Fibroblast of upper back skin (primary cell): ENCODE measurements around the gene SDHAF4.
"Not testable (repeated sequence)": the region's sequence is repeated elsewhere in the genome, so short reads cannot be mapped to it uniquely, and the experiment has no call there.

Source experiments
- DNase-seq: peaks from one replicate; pipeline ENCODE4 v3.0.0-alpha.2; 2013

The SDHAF4 gene

DNA sequence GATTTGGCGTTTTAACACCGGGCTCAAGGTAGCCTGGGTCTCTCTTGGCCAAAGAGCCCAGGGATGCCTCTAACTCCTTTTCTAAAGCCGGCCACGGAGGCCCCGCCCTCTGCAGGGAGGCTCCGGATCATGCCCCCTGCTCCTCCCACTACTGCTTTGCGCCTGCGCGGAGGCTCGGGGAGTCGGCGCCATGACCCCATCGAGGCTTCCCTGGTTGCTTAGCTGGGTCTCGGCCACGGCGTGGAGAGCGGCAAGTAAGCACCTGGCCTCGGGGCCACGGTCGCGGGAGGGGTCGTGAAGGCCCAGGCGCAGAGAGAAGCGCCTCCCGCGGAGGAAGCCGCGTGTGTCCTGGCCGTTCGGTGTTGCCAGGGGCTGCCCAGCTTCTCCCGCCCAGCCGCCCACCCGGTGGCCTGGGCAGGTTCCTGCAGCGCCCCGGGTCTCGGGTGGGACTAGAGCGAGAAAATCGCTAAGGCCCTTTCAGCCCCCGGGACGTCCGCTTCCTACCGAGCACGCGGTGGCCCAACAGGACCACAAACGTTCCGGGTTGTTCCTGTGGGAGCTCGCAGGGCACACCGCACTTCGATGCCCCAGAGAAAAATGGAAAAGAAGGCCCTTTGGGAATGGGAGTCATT lies at the start of gene SDHAF4:
TSS of gene SDHAF4 (plus strand) at position 180 of the 632 bp plus-strand sequence. CDS start at position 191, 11 bp downstream.
- DNase-seq: peak; percentile 90

GRCh38 chr6:70518723-70519122 lies 48.0 kb upstream of the SDHAF4 start:
- no peak for DNase-seq

DNA sequence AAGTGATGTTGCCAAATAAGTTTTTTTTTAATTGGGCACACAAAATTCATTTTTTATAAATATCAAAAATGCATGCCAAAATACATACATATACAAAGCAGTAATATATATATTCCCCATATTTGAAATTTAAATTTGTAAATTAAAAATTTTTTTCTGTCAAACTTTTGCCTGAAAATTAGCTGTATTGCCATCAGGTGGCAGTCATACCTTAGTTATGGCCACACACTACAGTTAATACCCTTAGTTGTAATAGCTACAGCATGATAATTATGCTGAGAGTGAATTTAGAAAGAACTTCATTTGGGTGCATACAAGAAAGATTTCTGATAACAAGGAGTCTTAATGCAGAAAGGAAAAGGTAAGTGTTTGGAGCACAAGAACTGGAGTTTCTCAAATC lies 46.2 kb upstream of the SDHAF4 start:
- peak; percentile 8 for DNase-seq

DNA sequence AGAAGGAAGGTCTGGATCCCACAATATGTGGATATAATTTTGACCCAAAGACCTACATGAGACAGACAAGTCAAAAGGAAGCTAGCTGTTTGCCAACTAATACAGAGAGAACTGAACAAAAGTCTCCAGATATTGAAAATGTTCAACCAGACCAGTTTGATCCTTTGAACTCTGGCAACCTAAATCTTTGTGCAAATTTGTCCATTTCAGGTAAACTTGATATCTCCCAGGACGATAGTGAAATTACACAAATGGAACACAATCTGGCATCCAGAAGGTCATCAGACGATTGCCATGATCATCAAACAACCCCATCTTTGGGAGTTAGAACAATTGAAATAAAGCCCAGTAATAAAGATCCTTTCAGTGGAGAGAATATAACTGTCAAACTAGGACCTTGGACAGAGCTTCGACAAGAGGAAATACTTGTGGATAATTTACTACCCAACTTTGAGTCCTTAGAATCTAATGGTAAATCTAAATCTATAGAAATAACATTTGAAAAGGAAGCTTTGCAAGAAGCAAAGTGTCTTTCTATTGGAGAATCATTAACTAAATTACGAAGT lies 41.9 kb upstream of the SDHAF4 start:
- no peak for DNase-seq

DNA sequence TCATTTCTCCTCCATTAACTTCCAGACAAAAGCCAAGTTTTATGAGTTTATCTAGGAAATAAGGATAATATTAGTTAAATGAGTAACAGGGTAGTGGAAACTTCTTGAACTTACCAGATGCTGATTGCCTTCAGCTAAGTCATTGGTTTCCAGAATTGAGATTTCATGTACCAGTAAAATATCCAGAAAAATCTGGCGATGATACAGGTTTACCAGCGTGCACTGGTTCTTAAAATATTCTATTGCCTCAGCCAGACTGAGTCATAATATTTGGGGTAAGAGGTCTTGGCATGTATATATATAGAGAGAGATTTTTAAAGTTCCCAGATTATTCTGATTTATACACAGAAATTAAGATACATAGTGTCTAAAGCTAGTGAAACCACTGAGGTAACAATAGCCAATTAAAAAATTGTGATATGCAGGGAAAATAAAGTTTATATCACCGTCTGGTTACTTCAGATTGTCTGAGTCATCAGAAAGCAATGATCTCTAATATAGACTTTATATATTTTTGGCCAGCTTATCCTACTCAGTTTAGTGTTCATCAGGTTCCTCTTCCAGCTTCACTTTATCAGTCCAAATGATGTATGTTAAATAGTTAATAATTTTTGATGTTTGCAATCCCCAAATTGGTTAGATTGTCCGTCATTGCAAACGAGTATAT lies 39.5 kb upstream of the SDHAF4 start:
- DNase-seq: peak; percentile 65

DNA sequence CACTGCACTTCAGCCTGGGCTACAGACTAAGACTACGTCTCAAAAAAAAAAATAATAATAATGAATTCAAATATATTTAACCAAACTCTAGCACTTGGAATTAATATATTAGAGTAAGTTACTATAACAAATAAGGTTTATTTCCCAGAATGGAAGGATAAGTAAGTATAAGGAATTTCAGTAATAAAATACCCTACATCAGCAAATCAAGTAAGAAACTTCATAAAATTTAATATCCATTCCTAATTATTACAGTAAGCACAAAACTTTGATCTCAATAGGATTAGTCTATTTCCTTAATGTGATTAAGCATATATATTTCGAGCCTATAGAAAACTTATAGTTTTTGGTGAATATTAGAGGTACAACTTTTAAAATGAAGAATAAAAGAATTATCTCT lies 36.7 kb upstream of the SDHAF4 start:
- DNase-seq: no peak

DNA sequence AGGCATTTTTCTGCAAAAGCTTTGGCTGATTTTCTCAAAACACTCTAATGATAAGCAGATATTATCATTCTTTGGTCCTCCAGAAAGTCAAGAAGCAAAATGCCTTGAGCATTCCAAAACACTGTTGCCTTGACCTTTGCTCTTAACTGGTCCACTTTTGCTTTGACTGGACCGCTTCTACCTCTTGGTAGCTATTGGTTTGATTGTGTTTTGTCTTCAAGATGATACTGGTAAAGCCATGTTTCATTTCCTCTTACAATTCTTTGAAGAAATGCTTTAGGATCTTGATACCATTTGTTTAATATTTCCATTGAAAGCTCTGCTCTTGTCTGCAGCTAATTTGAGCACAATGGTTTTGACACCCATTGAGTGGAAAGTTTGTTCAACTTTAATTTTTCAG lies 35.6 kb upstream of the SDHAF4 start:
- no peak for DNase-seq

DNA sequence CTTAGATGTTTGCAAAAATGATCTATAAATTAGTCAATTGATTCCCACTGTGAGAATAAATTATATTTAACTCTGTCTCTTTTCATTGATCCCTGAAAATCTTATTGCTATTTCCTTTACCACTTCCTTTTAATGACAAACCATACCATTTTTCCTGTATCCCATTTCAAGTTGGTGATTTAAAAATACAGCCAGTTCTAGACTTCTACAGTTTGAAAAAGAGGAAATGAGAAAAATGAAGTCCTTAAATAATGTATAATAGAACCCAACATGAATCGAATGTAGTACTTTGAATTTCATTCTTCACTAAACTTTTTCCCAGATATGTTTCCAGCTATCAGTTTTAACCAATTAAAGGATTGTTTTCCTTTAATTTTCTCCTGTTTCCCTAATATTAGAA lies 29.5 kb upstream of the SDHAF4 start:
- DNase-seq: no peak

DNA sequence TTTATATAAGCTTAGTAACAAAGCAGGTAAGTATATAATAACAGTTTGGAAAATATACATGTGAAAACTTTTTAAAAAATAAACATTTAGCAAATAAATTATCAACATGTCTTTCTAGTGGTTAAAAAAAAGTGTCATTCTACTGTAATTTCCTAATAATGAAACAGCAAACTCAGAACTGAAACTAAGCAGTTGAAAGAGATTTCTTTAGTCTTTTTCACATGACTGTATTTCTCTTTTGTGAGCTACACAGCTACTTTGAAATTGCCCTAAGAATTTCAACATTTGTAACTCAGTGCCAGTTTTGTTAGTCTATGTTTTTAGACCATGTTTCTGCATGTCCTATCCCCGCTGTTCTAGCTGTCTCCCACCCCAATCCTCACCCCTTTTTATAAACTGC lies 28.4 kb upstream of the SDHAF4 start:
- DNase-seq: no peak

DNA sequence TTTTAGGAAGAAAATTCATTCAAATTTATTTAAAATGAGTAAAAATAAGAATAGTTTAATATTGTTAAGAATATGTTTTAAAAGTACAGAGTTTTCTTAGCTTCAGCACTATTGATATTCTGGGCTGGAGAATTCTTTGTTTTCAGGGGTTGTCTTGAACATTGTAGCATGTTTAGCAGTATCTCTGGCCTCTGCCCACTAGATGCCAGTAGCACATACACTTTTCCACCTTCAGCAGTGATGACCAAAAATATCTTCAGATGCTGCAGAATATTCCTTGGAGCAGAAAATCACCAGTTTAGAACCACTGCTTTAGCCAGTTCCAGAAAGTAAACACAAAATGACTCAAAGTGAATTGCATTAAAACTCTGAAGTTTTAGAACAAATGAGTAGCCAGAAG lies 19.4 kb upstream of the SDHAF4 start:
- peak; percentile 25 for DNase-seq

GRCh38 chr6:70547905-70548304 lies 18.8 kb upstream of the SDHAF4 start:
- no peak for DNase-seq

GRCh38 chr6:70549327-70549726 lies 17.4 kb upstream of the SDHAF4 start:
- DNase-seq: peak; percentile 40

DNA sequence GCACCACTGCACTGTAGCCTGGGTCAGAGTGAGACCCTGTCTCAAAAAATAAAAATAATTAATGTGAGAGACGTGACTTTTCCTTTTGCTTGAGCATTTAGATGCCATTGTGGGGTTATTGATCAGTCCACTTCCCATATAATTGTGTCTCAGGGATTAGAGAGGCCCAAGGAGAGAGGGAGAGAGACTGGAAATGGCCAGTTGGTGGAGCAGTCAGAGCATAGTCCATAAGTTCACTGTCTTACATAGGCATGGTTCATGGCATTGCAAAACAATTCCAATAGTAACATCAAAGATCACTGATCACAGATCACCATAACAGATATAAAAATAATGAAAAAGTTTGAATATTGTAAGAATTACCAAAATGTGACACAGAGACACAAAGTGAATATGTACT lies 15.2 kb upstream of the SDHAF4 start:
- DNase-seq: no peak

DNA sequence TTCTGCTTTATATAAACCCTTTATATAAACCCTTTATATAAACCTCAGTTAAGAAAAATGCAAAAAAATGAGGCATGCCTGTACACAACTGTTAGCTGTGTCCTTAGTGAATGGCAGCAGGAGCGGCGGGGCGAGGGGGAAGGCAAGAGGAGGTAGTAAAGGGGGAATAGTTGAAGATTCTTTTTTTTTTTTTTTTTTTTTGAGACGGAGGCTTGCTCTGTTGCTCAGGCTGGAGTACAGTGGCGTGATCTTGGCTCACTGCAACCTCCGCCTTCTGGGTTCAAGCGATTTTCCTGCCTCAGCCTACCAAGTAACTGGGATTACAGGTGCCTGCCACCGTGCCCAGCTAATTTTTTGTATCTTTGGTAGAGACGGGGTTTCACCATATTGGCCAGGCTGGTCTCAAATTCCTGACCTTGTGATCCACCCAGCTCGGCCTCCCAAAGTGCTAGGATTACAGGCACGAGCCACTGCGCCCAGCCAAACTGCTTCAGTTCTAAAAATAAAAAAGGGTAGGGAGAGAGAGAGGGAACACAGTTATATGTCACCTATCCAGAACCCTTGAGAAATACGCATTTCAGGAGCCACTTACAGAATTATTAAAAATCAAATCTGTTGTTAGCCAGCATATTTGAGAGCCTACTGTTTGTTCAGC lies 14.3 kb upstream of the SDHAF4 start:
- DNase-seq: not testable (repeated sequence)

- no peak for DNase-seq
These were observed 13.8 kb upstream of the SDHAF4 start for GRCh38 chr6:70552974-70553373.

- no peak for DNase-seq
These were observed 8.7 kb upstream of the SDHAF4 start for GRCh38 chr6:70557998-70558397.

DNA sequence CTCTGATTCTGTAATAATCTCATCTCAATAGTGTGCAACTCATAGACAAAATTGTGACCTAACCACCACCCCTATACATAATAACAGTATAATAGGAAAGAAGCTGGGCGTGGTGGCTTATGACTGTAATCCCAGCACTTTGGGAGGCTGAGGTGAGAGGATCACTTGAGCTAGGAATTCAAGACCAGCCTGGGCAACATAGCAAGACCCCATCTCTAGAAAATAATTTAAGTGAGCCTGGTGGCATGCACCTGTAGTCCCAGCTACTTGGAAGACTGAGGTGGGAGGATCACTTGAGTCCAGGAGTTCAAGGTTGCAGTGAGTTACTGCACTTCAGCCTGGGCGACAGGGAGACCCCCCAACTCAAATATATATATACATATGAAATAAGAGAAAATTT lies 4.3 kb upstream of the SDHAF4 start:
- DNase-seq: not testable (repeated sequence)

GRCh38 chr6:70563530-70563929 lies 3.2 kb upstream of the SDHAF4 start:
- DNase-seq: peak; percentile 63

- no peak for DNase-seq
These were observed 7.9 kb downstream of the SDHAF4 start for GRCh38 chr6:70574643-70575042.

GRCh38 chr6:70575899-70576495 lies 9.3 kb downstream of the SDHAF4 start:
- DNase-seq: no peak

DNA sequence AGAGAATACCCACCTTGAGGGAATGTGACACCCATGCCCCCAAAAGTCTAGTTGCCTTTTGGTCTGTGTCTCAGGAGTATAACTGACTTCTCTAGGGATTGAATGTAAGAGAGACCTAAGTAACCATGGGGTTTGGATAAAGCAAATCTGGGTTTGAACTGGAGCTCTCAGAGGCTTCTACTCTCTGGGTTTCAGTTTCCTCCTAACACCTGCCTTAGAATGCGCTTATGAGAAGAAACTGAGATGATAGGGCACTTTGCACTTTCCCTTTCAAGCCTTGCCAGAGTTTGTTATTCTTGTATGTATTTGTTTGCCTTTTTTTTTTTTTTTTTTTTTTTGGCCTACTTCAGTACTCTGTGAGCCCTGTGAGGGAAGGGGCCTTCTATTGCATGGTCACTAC lies 19.4 kb downstream of the SDHAF4 start:
- no peak for DNase-seq

DNA sequence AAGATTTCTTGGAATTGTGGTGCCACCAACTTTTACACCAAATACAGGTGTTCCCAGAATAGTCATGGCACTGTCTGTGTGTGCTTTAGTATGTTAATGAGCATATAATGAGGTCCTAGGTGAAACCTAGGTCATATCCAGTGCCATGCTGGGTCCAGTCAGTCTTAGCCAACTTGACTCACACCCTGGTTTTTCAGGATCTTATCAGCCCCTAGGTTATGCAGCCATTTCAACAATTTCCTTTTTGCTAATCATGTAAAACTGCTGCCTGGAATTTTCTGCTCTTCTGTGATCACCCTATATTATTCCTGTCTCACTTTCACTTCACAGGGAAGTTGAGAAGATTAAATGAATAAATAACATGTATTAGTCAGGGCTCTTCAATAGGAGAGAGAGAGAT lies 23.7 kb downstream of the SDHAF4 start:
- no peak for DNase-seq

DNA sequence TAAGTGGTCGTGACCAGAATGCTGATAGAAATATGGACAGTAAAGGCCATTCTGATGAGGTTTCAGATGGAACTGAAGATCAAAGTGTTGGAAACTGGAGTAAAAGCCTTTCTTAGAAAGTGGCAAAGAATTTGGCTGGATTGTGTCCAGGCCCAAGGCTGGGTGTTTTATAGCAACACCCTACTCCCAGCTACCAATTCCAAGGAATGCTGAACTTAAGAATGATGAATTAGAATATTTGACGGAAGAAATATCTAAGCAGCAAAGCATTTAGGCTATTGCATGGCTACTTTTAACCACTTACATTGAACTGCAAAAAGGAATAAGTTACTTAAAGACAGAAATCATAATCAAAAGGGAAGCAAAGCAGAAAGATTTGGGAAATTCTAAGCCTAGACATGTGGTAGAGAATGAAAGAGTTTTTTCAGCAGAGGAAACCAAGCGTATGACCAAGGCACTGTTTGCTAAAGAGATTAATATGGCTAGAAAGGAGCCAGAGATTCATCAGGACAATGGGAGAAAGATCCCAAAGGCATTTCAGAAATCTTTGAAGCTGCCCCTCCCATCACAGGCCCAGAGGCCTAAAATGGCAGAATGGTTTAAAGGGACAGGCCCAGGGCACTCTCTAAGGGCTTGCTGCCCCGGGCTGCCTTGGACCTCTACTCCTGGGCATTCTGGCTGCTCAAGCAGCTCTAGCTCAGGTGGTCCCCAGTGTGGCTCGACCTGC lies 25.8 kb downstream of the SDHAF4 start:
- peak; percentile 5 for DNase-seq
